ENCODE measurements around the gene TRIB2.

- TF ChIP-seq CTCF (IDR thresholded peaks at IDR 0.05): no peak
- no peak for TF ChIP-seq POLR2A (IDR thresholded peaks at IDR 0.05)
Measured at GRCh38 chr2:12759248-12759647, 42.5 kb downstream of the TRIB2 start.

Measured in right lobe of liver (tissue), 4 donors.